Endothelial cell of umbilical vein (primary cell): Measurements from ENCODE around the gene TRAPPC12. TPM values are rescaled to one million over a fixed set of nuclear protein-coding genes. Genes with fewer than 3 reads are reported as not detected.

Source experiments
- BruUV-seq: library from RNA; stranded (reverse); fragments of 400-500 nt; replicated peaks from 2 replicates; lab custom pipeline; 2021; lab: Mats Ljungman, UMichigan
- CTCF ChIA-PET: fragments of 300-600, 350-600 bp; sonication (Branson Sonifier 250); formaldehyde crosslinking; loops from one replicate; lab custom pipeline; 2021; ENCODE audit warnings: antibody characterized with exemption, inconsistent platforms; lab: Charles Lee
- POLR2A ChIA-PET: fragments of 300-600, 350-600 bp; sonication (Branson Sonifier 250); formaldehyde crosslinking; loops from one replicate; lab custom pipeline; 2021; ENCODE audit warnings: antibody characterized with exemption, inconsistent platforms; lab: Charles Lee
- DNase-seq: peaks from one replicate; pipeline ENCODE4 v3.0.0-alpha.2; 2011; ENCODE audit warnings: low read depth, low spot score
- FAIRE-seq: peaks from 2 replicates; lab custom pipeline; 2011; peaks lifted over from hg19 to GRCh38; lab: Jason Lieb, UNC
- H2AFZ ChIP-seq: 2 replicates; pipeline ENCODE4 v1.6.0; 2012; ENCODE audit warnings: low read depth, low read length, control low read depth, inconsistent platforms
- H3K27ac ChIP-seq: 2 replicates; pipeline ENCODE4 v1.5.1; 2011; ENCODE audit warnings: low read depth, mild to moderate bottlenecking, control low read depth, low read length, moderate library complexity; ENCODE audit not compliant: insufficient read depth
- H3K27me3 ChIP-seq, 2 experiments: 2 replicates each; pipeline versions ENCODE4 v1.6.0 to v1.6.1; 2011; ENCODE audit warnings: low read length in 2 of 2, mixed read lengths in 1 of 2; ENCODE audit not compliant: control insufficient read depth in 2 of 2, insufficient read depth in 2 of 2
- H3K36me3 ChIP-seq, 2 experiments: 2 replicates in 1 of 2; 3 replicates in 1 of 2; pipeline ENCODE4 v1.5.1; 2011; ENCODE audit warnings: low read length in 2 of 2, mild to moderate bottlenecking in 1 of 2, moderate library complexity in 1 of 2; ENCODE audit not compliant: control insufficient read depth in 2 of 2, insufficient read depth in 2 of 2; ENCODE audit errors: extremely low read depth in 1 of 2
- H3K4me1 ChIP-seq: 3 replicates; pipeline ENCODE4 v1.5.1; 2011; ENCODE audit warnings: mild to moderate bottlenecking, low read length; ENCODE audit not compliant: control insufficient read depth, insufficient read depth; ENCODE audit errors: extremely low read depth
- H3K4me2 ChIP-seq: 2 replicates; pipeline ENCODE4 v1.6.1; 2011; ENCODE audit warnings: low read length, control low read depth, mixed read lengths; ENCODE audit not compliant: insufficient read depth
- H3K4me3 ChIP-seq, 3 experiments: fragments of 200-600 bp in 1 of 3; sonication (generic), shearing (Covaris generic) in 1 of 3; replicated peaks in 1 of 3; 2 replicates each; pipeline ENCODE4 v1.5.1; 2011 to 2016; ENCODE audit warnings: control low read depth in 3 of 3, low read length in 3 of 3, mild to moderate bottlenecking in 2 of 3, inconsistent platforms in 1 of 3, low read depth in 1 of 3, moderate library complexity in 1 of 3; ENCODE audit not compliant: insufficient read depth in 1 of 3
- H3K79me2 ChIP-seq: 2 replicates; pipeline ENCODE4 v1.6.0; 2012; ENCODE audit warnings: low read length, inconsistent platforms; ENCODE audit not compliant: control insufficient read depth, insufficient read depth
- H3K9ac ChIP-seq: replicated peaks from 2 replicates; pipeline ENCODE3; 2011; ENCODE audit warnings: low read length, control low read depth; ENCODE audit not compliant: insufficient read depth; ENCODE audit errors: extremely low read depth
- H3K9me1 ChIP-seq: replicated peaks from 3 replicates; pipeline ENCODE4 v1.6.0; 2011; ENCODE audit warnings: mild to moderate bottlenecking, low read length; ENCODE audit not compliant: control insufficient read depth, insufficient read depth; ENCODE audit errors: extremely low read depth
- H3K9me3 ChIP-seq: replicated peaks from 2 replicates; pipeline ENCODE4 v1.5.1; 2012; ENCODE audit warnings: low read length, inconsistent platforms; ENCODE audit not compliant: control insufficient read depth, insufficient read depth
- H4K20me1 ChIP-seq: replicated peaks from 2 replicates; pipeline ENCODE3; 2011; ENCODE audit warnings: mild to moderate bottlenecking, low read length; ENCODE audit not compliant: control insufficient read depth, insufficient read depth; ENCODE audit errors: extremely low read depth
- CTCF ChIP-seq, 2 donors: IDR thresholded peaks; 1 replicate in 1 of 2; 2 replicates in 1 of 2; pipeline ENCODE4 v1.5.1; 2011; ENCODE audit warnings: low read length in 2 of 2, mild to moderate bottlenecking in 2 of 2, moderate library complexity in 2 of 2, control low read depth in 1 of 2, inconsistent platforms in 1 of 2, low read depth in 1 of 2; ENCODE audit not compliant: insufficient read depth in 1 of 2; ENCODE audit errors: extremely low read depth in 1 of 2
- EZH2 ChIP-seq: IDR thresholded peaks from 2 replicates; pipeline ENCODE4 v1.6.1; 2012; ENCODE audit warnings: borderline replicate concordance, low read depth, mild to moderate bottlenecking, moderate library complexity, low read length, inconsistent platforms; ENCODE audit not compliant: severe bottlenecking
- FOS ChIP-seq: IDR thresholded peaks from 2 replicates; pipeline ENCODE4 v1.6.1; 2011; ENCODE audit warnings: mild to moderate bottlenecking, low read length, moderate library complexity, borderline replicate concordance; ENCODE audit not compliant: insufficient read depth
- GATA2 ChIP-seq: IDR thresholded peaks from 2 replicates; pipeline ENCODE4 v1.7.0; 2011; ENCODE audit warnings: low read depth, mild to moderate bottlenecking, moderate library complexity, mixed read lengths, low read length; ENCODE audit not compliant: insufficient read length, insufficient read depth
- JUN ChIP-seq: IDR thresholded peaks from 2 replicates; pipeline ENCODE4 v1.6.1; 2011; ENCODE audit warnings: borderline replicate concordance, low read depth; ENCODE audit not compliant: insufficient read length, insufficient read depth
- MAX ChIP-seq: IDR thresholded peaks from 2 replicates; pipeline ENCODE4 v1.6.1; 2011; ENCODE audit not compliant: insufficient read depth, insufficient read length
- MYC ChIP-seq: IDR thresholded peaks from one replicate; pipeline ENCODE4 v1.6.1; 2011; ENCODE audit warnings: mild to moderate bottlenecking, low read depth, low read length
- POLR2A ChIP-seq: IDR thresholded peaks from 2 replicates; pipeline ENCODE4 v1.6.1; 2012; ENCODE audit warnings: low read depth, mild to moderate bottlenecking, control low read depth, low read length
- POLR2AphosphoS5 ChIP-seq: IDR thresholded peaks from 2 replicates; pipeline ENCODE4 v1.6.1; 2012; ENCODE audit warnings: low read depth, mild to moderate bottlenecking, control low read depth, low read length, moderate library complexity; ENCODE audit not compliant: insufficient read depth
- dilution Hi-C: fragments of 300-500 bp; cut with MboI; formaldehyde crosslinking; loops from one replicate; pipeline ENCODE4 v1.15.0; 2019; ENCODE audit warnings: low sequenced_read_pairs; ENCODE audit not compliant: extremely low pct_ligation_motif_present
- intact Hi-C: fragments of 100-400 bp; cut with micrococcal nuclease; formaldehyde crosslinking; loops from one replicate; pipeline ENCODE4 v1.10.0; 2022
- polyA plus RNA-seq, 4 experiments: library from polyadenylated mRNA; depleted of rRNA in 3 of 4; stranded (reverse) in 3 of 4; unstranded in 1 of 4; fragments of >200 nt; gene quantifications; 2 replicates each; pipeline versions ENCODE4 v1.2.1 to v1.2.3, GENCODE V29; 2011 to 2012; ENCODE audit warnings: missing spikeins in 1 of 4
- total RNA-seq: library from RNA; stranded (reverse); gene quantifications from 2 replicates; pipeline ENCODE4 v1.2.3, GENCODE V29; 2021

TRAPPC12 gene
- total and polyA plus RNA-seq, 2 donors (not counting 3 experiments of a cell fraction or from before 2014, with no cell fraction given) = 47.5 to 81.5 TPM

- H4K20me1 ChIP-seq = no peaks in the 10 kb centered on the region
- H3K9ac ChIP-seq = no peak overlapping the region
- no peak overlapping the region for H2AFZ ChIP-seq
- dilution Hi-C loops (no loop called here), intact Hi-C loops (loop anchor here (5.0 kb wide), 1 partner anchor 82 kb away; the partner anchor contains the start of genes EIPR1 and TRAPPC12)
- no peak for TF ChIP-seq MAX
- TF ChIP-seq JUN = no peak
- no peak for TF ChIP-seq POLR2A
- TF ChIP-seq GATA2 = no peak
- TF ChIP-seq CTCF (IDR thresholded peaks at IDR 0.05; ENCODE audit: extremely low read depth in 1 of 2, insufficient read depth in 1 of 2, low read depth in 1 of 2, low read length in 2 of 2) = no peak
- TF ChIP-seq EZH2 = no peak
- TF ChIP-seq FOS = no peak
- no peak for TF ChIP-seq POLR2AphosphoS5
- TF ChIP-seq MYC = no peak
- H3K79me2 ChIP-seq = no peaks in the 10 kb centered on the region
- H3K4me1 ChIP-seq = no peaks in the 10 kb centered on the region
- no peak overlapping the region for H3K4me2 ChIP-seq
- DNase-seq = no peak
- H3K36me3 ChIP-seq = peaks cover 2 to 10% of the 10 kb centered on the region in 2 experiments
- no peak for FAIRE-seq
- ChIA-PET CTCF (interaction anchor here (1.7 to 3.9 kb wide), 2 partner anchors 36 kb away, joined by 4 to 72 read pairs; no protein-coding TSS in a partner anchor), POLR2A (no interaction called here)
- H3K9me1 ChIP-seq = no peaks in the 10 kb centered on the region
- no peak overlapping the region for H3K4me3 ChIP-seq
- no TSS peak for BruUV-seq
- H3K9me3 ChIP-seq = no peaks in the 10 kb centered on the region
- H3K27me3 ChIP-seq = no peaks in the 10 kb centered on the region
- H3K27ac ChIP-seq = no peak overlapping the region
Observed at GRCh38 chr2:3459185-3460015, 79.9 kb downstream of the TRAPPC12 start.
